Prostate gland (tissue), 2 donors: ENCODE data around the gene MT2A. TPM values are rescaled to one million over a fixed set of nuclear protein-coding genes. Genes with fewer than 3 reads are reported as not detected.

ENCODE experiments used
- DNase-seq: peaks from one replicate; pipeline ENCODE4 v3.0.0-alpha.2; 2019; ENCODE audit warnings: low spot score
- H3K27ac ChIP-seq, 2 donors: fragments of 200-600 bp; sonication (generic); 2 replicates each; pipeline ENCODE4 v1.5.1; 2017 to 2019
- H3K27me3 ChIP-seq: fragments of 200-600 bp; sonication (generic); replicated peaks from 2 replicates; pipeline ENCODE4 v1.5.1; 2019; ENCODE audit not compliant: insufficient read depth
- H3K36me3 ChIP-seq, 2 donors: fragments of 200-600 bp; sonication (generic); 1 replicate in 1 of 2; 2 replicates in 1 of 2; pipeline versions ENCODE4 v1.5.1 to v1.8.1; 2017 to 2019
- H3K4me1 ChIP-seq: fragments of 200-600 bp; sonication (generic); replicated peaks from 2 replicates; pipeline ENCODE4 v1.5.1; 2019
- H3K4me3 ChIP-seq, 2 donors: fragments of 200-600 bp; sonication (generic); 2 replicates each; pipeline ENCODE4 v1.5.1; 2017 to 2019
- H3K9me3 ChIP-seq: fragments of 200-600 bp; sonication (generic); 2 replicates; pipeline ENCODE4 v1.5.1; 2017
- CTCF ChIP-seq, 4 experiments: fragments of 200-600 bp in 2 of 4; fragments of 450-650 bp in 2 of 4; sonication (generic) in 2 of 4; IDR thresholded peaks; 1 replicate in 3 of 4; 2 replicates in 1 of 4; pipeline ENCODE4 v1.5.1; 2016 to 2019; ENCODE audit warnings: antibody characterized with exemption in 4 of 4, mild to moderate bottlenecking in 2 of 4, moderate library complexity in 2 of 4
- POLR2A ChIP-seq: fragments of 450-650 bp; IDR thresholded peaks from one replicate; pipeline ENCODE4 v1.6.1; 2016; ENCODE audit warnings: antibody characterized with exemption, mild to moderate bottlenecking
- POLR2AphosphoS5 ChIP-seq: sonication (generic); formaldehyde crosslinking; IDR thresholded peaks from one replicate; pipeline ENCODE4 v1.6.1; 2017; ENCODE audit warnings: antibody characterized with exemption
- WGBS: methylation state at CpG from one replicate; pipeline ENCODE4 v1.1.5; 2018; 5-methylcytosine and 5-hydroxymethylcytosine counted together
- intact Hi-C: fragments of 100-400 bp; cut with DNase I; formaldehyde crosslinking; loops from one replicate; pipeline ENCODE4 v1.14.2; 2022
- total RNA-seq, 2 donors: library from RNA; depleted of rRNA; stranded (reverse); fragments of >200 nt; gene quantifications; one replicate each; pipeline ENCODE4 v1.1.0, GENCODE V29; 2016

The MT2A gene
- total RNA-seq, 2 donors from 2014 or later, result 134 to 214 TPM

- WGBS, result 31% methylated on average over 1 of the region's 1 CpG
- TF ChIP-seq POLR2AphosphoS5 (no peak), POLR2A (no peak), CTCF (IDR thresholded peaks at IDR 0.05) (no peak)
- Histone ChIP-seq H3K4me3 (no peak overlapping the region), H3K36me3 (no peaks in the 10 kb centered on the region), H3K4me1 (no peaks in the 10 kb centered on the region), H3K9me3 (no peaks in the 10 kb centered on the region), H3K27ac (no peak overlapping the region), H3K27me3 (no peaks in the 10 kb centered on the region)
- intact Hi-C loops, result no loop called here
- no peak for DNase-seq
Measured at GRCh38 chr16:56652600-56652999, 44.2 kb downstream of the MT2A start.

- 72% methylated on average over 7 of the region's 7 CpGs for WGBS
- H3K4me1 ChIP-seq, result no peaks in the 10 kb centered on the region
- H3K9me3 ChIP-seq, result no peaks in the 10 kb centered on the region
Measured at GRCh38 chr16:56653218-56653617, 44.8 kb downstream of the MT2A start.

GRCh38 chr16:56657555-56658326 lies 49.4 kb downstream of the MT2A start, which contains the start of gene MT1F:
Gene MT1F (plus strand): TSS chr16:56657959. CDS start chr16:56658059, 100 bp downstream.
- H3K27ac ChIP-seq, result peak within 1 kb of the TSS; percentile 49 to 67
- peak; percentile 96 for DNase-seq
- no peaks in the 10 kb centered on the region for H3K36me3 ChIP-seq
- H3K9me3 ChIP-seq, result no peaks in the 10 kb centered on the region
- H3K27me3 ChIP-seq, result no peaks in the 10 kb centered on the region
- peaks cover 4% of the 10 kb centered on the region for H3K4me1 ChIP-seq
- peak within 1 kb of the TSS; percentile 39 to 47 for H3K4me3 ChIP-seq
- intact Hi-C loops, result no loop called here
- 3% methylated on average over 37 of the region's 46 CpGs for WGBS
- TF ChIP-seq CTCF (IDR thresholded peaks at IDR 0.05) (no peak), POLR2A (peak; percentile 58), POLR2AphosphoS5 (peak; percentile 69)

More at GRCh38 chr16:56653218-56653617, 44.8 kb downstream of the MT2A start:
- intact Hi-C loops, result no loop called here
- H3K27me3 ChIP-seq, result no peaks in the 10 kb centered on the region
- H3K27ac ChIP-seq, result no peak overlapping the region
- H3K4me3 ChIP-seq, result no peak overlapping the region
- H3K36me3 ChIP-seq, result no peaks in the 10 kb centered on the region
- TF ChIP-seq CTCF (IDR thresholded peaks at IDR 0.05), result no peak
- no peak for TF ChIP-seq POLR2AphosphoS5
- no peak for TF ChIP-seq POLR2A
- DNase-seq, result no peak

GRCh38 chr16:56658327-56658875 lies 50.0 kb downstream of the MT2A start:
- no peak for TF ChIP-seq POLR2A
- no peak for TF ChIP-seq CTCF (IDR thresholded peaks at IDR 0.05)
- TF ChIP-seq POLR2AphosphoS5, result no peak
- Histone ChIP-seq H3K27me3 (no peaks in the 10 kb centered on the region), H3K4me3 (peak overlapping the region; percentile 39 to 47), H3K27ac (peak overlapping the region in 1 of 2 donors; percentile 67), H3K4me1 (peaks cover 4% of the 10 kb centered on the region), H3K36me3 (no peaks in the 10 kb centered on the region), H3K9me3 (no peaks in the 10 kb centered on the region)
- DNase-seq, result no peak
- 41% methylated on average over 10 of the region's 10 CpGs for WGBS
- intact Hi-C loops, result no loop called here

Other genes with a start within 250 kb of the MT2A start
- 100 to 1,000 TPM; 123 to 261 TPM for gene AMFR, start 183.0 kb upstream of the MT2A start, total RNA-seq
- 10 to 100 TPM; 46.4 to 47.2 TPM for gene NUDT21, start 157.3 kb upstream of the MT2A start, total RNA-seq
- 10 to 100 TPM; 18.5 to 57.2 TPM for gene OGFOD1, start 157.0 kb upstream of the MT2A start, total RNA-seq
- gene BBS2, start 88.6 kb upstream of the MT2A start, total RNA-seq, result 10 to 100 TPM; 68.9 to 70.5 TPM
- gene MT4, start 43.5 kb upstream of the MT2A start, total RNA-seq, result not detected
- gene MT3, start 19.1 kb upstream of the MT2A start, total RNA-seq, result 1 to 10 TPM in 1 of 2 donors, not detected in 1; 1.6 TPM
- gene MT1E, start 17.2 kb downstream of the MT2A start, total RNA-seq, result 100 to 1,000 TPM; 110 to 339 TPM
- gene MT1M, start 24.1 kb downstream of the MT2A start, total RNA-seq, result 10 to 100 TPM; 14.8 to 37.4 TPM
- 1 to 10 TPM in 1 of 2 donors, not detected in 1; 6.9 TPM for gene MT1A, start 30.1 kb downstream of the MT2A start, total RNA-seq
- gene MT1B, start 43.3 kb downstream of the MT2A start, total RNA-seq, result not detected
- 10 to 100 TPM; 18.5 to 37.3 TPM for gene MT1F, start 49.4 kb downstream of the MT2A start, total RNA-seq
- 100 to 1,000 TPM; 189 to 745 TPM for gene MT1G, start 59.5 kb downstream of the MT2A start, total RNA-seq
- gene MT1H, start 61.2 kb downstream of the MT2A start, total RNA-seq, result 10 to 100 TPM in 1 of 2 donors, not detected in 1; 10.5 TPM
- 100 to 1,000 TPM; 268 to 697 TPM for gene MT1X, start 73.9 kb downstream of the MT2A start, total RNA-seq
- 10 to 100 TPM; 38.8 to 73.3 TPM for gene NUP93, start 121.5 kb downstream of the MT2A start, total RNA-seq